CD4-positive, alpha-beta T cell (primary cell): ENCODE results near the gene AKR1D1. TPM values are rescaled to one million over a fixed set of nuclear protein-coding genes. Genes with fewer than 3 reads are reported as not detected.
"Not testable (repeated sequence)": the region's sequence is repeated elsewhere in the genome, so short reads cannot be mapped to it uniquely, and the experiment has no call there.

Experiments
- ATAC-seq: fragments of 200-7000 bp; cut with Tn5 transposase; one replicate; pipeline ENCODE4 v1.10.0; 2022; ENCODE audit warnings: mild to moderate bottlenecking; ENCODE audit not compliant: poor library complexity
- CTCF ChIA-PET: fragments of 350-600 bp; sonication (Branson Sonifier 250); formaldehyde crosslinking; loops from one replicate; lab custom pipeline; 2021; ENCODE audit warnings: antibody characterized with exemption, inconsistent platforms; lab: Charles Lee
- POLR2A ChIA-PET: fragments of 350-600 bp; sonication (Branson Sonifier 250); formaldehyde crosslinking; loops from one replicate; lab custom pipeline; 2021; ENCODE audit warnings: antibody characterized with exemption, inconsistent platforms; lab: Charles Lee
- DNase-seq, 14 experiments: peaks; one replicate each; pipeline ENCODE4 v3.0.0-alpha.2; 2013 to 2020; ENCODE audit warnings: mixed read lengths in 2 of 14
- H3K27ac ChIP-seq, 2 donors: one replicate each; pipeline versions ENCODE4 v1.5.1 to v1.7.0; 2013; ENCODE audit warnings: low read length in 2 of 2, low read depth in 1 of 2, mild to moderate bottlenecking in 1 of 2
- H3K27me3 ChIP-seq, 2 experiments: 1 replicate in 1 of 2; 2 replicates in 1 of 2; pipeline versions ENCODE4 v1.6.1 to v1.7.0; 2013; ENCODE audit warnings: low read length in 2 of 2, control low read depth in 1 of 2, mild to moderate bottlenecking in 1 of 2, moderate library complexity in 1 of 2; ENCODE audit not compliant: insufficient read depth in 2 of 2, control insufficient read depth in 1 of 2
- H3K36me3 ChIP-seq: one replicate; pipeline ENCODE4 v1.6.1; 2013; ENCODE audit warnings: low read length, control low read depth; ENCODE audit not compliant: insufficient read depth
- H3K4me1 ChIP-seq: one replicate; pipeline ENCODE4 v1.6.1; 2013; ENCODE audit warnings: low read length, control low read depth; ENCODE audit not compliant: insufficient read depth
- H3K4me3 ChIP-seq: one replicate; pipeline ENCODE4 v1.5.1; 2013; ENCODE audit warnings: mild to moderate bottlenecking, low read length, moderate library complexity
- H3K9me3 ChIP-seq, 2 experiments: 1 replicate in 1 of 2; 2 replicates in 1 of 2; pipeline versions ENCODE4 v1.6.1 to v1.7.0; 2013; ENCODE audit warnings: low read length in 2 of 2, mild to moderate bottlenecking in 2 of 2, control low read depth in 1 of 2, moderate library complexity in 1 of 2; ENCODE audit not compliant: control insufficient read depth in 1 of 2, insufficient read depth in 1 of 2
- H3K27ac Mint-ChIP-seq: one replicate; pipeline ENCODE4 v1.8.0; 2020; ENCODE audit warnings: mixed read lengths
- H3K27me3 Mint-ChIP-seq: one replicate; pipeline ENCODE4 v1.8.0; 2021; ENCODE audit warnings: mixed read lengths
- H3K36me3 Mint-ChIP-seq: one replicate; pipeline ENCODE4 v1.8.0; 2021; ENCODE audit warnings: low read depth, mixed read lengths
- H3K4me1 Mint-ChIP-seq: one replicate; pipeline ENCODE4 v1.8.0; 2021; ENCODE audit warnings: low read depth, mixed read lengths
- H3K4me3 Mint-ChIP-seq: one replicate; pipeline ENCODE4 v1.8.0; 2020; ENCODE audit warnings: mild to moderate bottlenecking, mixed read lengths
- H3K9me3 Mint-ChIP-seq: one replicate; pipeline ENCODE4 v1.8.0; 2020; ENCODE audit warnings: mixed read lengths
- CTCF ChIP-seq: fragments of 200-600 bp; IDR thresholded peaks from one replicate; pipeline ENCODE4 v1.8.0; 2022; ENCODE audit warnings: antibody characterized with exemption, mild to moderate bottlenecking
- intact Hi-C, 2 experiments: fragments of 100-400 bp; cut with DNase I in 1 of 2; cut with micrococcal nuclease in 1 of 2; formaldehyde crosslinking; loops; one replicate each; pipeline versions ENCODE4 v1.15.1 to v1.9.0; 2023 to 2025; cut with DNase I, micrococcal nuclease
- total RNA-seq, 174 experiments: library from RNA in 2 of 174; stranded (reverse) in 2 of 174; gene quantifications; one replicate each; pipeline ENCODE4 v1.2.3 and lab custom pipeline; 2021 to 2026

Gene AKR1D1
- total RNA-seq, 2 experiments from 2014 or later, result not detected

DNA sequence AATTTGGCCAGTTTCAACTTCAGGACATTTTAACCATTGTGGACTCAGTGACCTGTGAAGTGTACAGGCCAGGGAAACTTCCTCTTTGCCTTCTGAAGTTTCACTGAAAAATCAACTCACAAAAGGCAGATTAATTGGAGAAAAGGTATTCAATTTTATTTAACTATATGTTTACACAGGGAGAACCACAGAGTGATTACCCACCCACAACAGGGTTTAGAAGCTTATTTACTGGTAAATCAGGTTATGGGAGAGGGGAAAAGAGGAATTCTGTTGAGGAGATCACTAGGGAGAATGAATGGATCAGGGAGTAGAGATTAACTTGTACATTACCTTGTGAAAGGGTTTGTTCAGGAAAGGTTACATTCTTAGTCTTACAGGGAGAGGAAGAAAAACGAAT lies 1.7 kb upstream of the AKR1D1 start:
- DNase-seq (no peak), ATAC-seq (no peak)
- intact Hi-C loops, result no loop called here
- Histone ChIP-seq H3K9me3 (no peaks in the 10 kb centered on the region), H3K4me3 (no peak overlapping the region), H3K4me1 (no peaks in the 10 kb centered on the region), H3K27ac (no peak overlapping the region), H3K27me3 (no peaks in the 10 kb centered on the region), H3K36me3 (no peaks in the 10 kb centered on the region)
- Mint-ChIP-seq H3K9me3 (peaks cover 10% of the 10 kb centered on the region), H3K4me1 (no peaks in the 10 kb centered on the region), H3K4me3 (no peak overlapping the region), H3K27ac (no peak overlapping the region), H3K36me3 (no peaks in the 10 kb centered on the region), H3K27me3 (no peaks in the 10 kb centered on the region)
- TF ChIP-seq CTCF, result no peak
- ChIA-PET CTCF (no interaction called here), POLR2A (no interaction called here)

GRCh38 chr7:138075350-138075749 lies 909 bp upstream of the AKR1D1 start:
- intact Hi-C loops, result no loop called here
- Mint-ChIP-seq H3K27me3 (no peaks in the 10 kb centered on the region), H3K9me3 (peaks cover 10% of the 10 kb centered on the region), H3K4me1 (no peaks in the 10 kb centered on the region), H3K27ac (no peak overlapping the region), H3K4me3 (no peak overlapping the region), H3K36me3 (no peaks in the 10 kb centered on the region)
- TF ChIP-seq CTCF, result no peak
- no peaks in the 10 kb centered on the region for H3K9me3 ChIP-seq
- H3K4me3 ChIP-seq, result no peak overlapping the region
- no peaks in the 10 kb centered on the region for H3K4me1 ChIP-seq
- H3K27me3 ChIP-seq, result no peaks in the 10 kb centered on the region
- ATAC-seq, result no peak
- ChIA-PET CTCF (no interaction called here), POLR2A (no interaction called here)
- H3K36me3 ChIP-seq, result no peaks in the 10 kb centered on the region
- no peak for DNase-seq
- no peak overlapping the region for H3K27ac ChIP-seq

DNA sequence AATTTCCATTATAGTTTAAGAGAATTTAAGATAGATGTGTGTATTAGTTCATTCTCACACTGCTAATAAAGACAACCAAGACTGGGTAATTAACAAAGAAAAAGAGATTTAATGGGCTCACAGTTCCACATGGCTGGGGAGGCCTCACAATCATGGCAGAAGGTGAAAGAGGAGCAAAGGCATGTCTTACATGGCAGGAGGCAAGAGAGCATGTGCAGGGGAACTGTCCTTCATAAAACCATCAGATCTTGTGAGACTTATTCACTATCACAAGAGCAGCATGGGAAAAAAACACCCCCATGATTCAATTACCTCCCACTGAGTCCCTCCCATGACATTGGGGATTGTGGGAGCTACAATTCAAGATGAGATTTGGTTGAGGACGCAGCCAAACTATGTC lies 473 bp upstream of the AKR1D1 start:
- H3K4me1 Mint-ChIP-seq, CTCF ChIA-PET, H3K27ac Mint-ChIP-seq, H3K36me3 ChIP-seq, H3K36me3 Mint-ChIP-seq, DNase-seq, ATAC-seq, H3K27me3 ChIP-seq, H3K4me3 Mint-ChIP-seq, H3K4me1 ChIP-seq, H3K27me3 Mint-ChIP-seq, intact Hi-C loops, H3K4me3 ChIP-seq, POLR2A ChIA-PET, H3K27ac ChIP-seq, H3K9me3 ChIP-seq: not testable (repeated sequence)
- peaks cover 10% of the 10 kb centered on the region for H3K9me3 Mint-ChIP-seq

GRCh38 chr7:138077809-138078208 lies 1.6 kb downstream of the AKR1D1 start:
- intact Hi-C loops, result no loop called here
- H3K9me3 Mint-ChIP-seq, result peaks cover 10% of the 10 kb centered on the region
- no peaks in the 10 kb centered on the region for H3K4me1 Mint-ChIP-seq
- POLR2A ChIA-PET, result no interaction called here
- no peaks in the 10 kb centered on the region for H3K36me3 ChIP-seq
- no peak for ATAC-seq
- peaks cover 9% of the 10 kb centered on the region for H3K27me3 Mint-ChIP-seq
- H3K4me3 Mint-ChIP-seq, result no peak overlapping the region
- CTCF ChIA-PET, result no interaction called here
- H3K4me1 ChIP-seq, result no peaks in the 10 kb centered on the region
- no peak for DNase-seq
- no peaks in the 10 kb centered on the region for H3K27me3 ChIP-seq
- H3K27ac Mint-ChIP-seq, result no peak overlapping the region
- no peaks in the 10 kb centered on the region for H3K36me3 Mint-ChIP-seq
- H3K9me3 ChIP-seq, result no peaks in the 10 kb centered on the region
- H3K4me3 ChIP-seq, result no peak overlapping the region
- no peak overlapping the region for H3K27ac ChIP-seq
- no peak for TF ChIP-seq CTCF
